Fibroblast of skin of right quadriceps (primary cell): ENCODE data around the gene CTNND2.
"Not testable (repeated sequence)": the region's sequence is repeated elsewhere in the genome, so short reads cannot be mapped to it uniquely, and the experiment has no call there.

Source experiments
- DNase-seq: peaks from one replicate; pipeline ENCODE4 v3.0.0-alpha.2; 2013

The CTNND2 gene

DNA sequence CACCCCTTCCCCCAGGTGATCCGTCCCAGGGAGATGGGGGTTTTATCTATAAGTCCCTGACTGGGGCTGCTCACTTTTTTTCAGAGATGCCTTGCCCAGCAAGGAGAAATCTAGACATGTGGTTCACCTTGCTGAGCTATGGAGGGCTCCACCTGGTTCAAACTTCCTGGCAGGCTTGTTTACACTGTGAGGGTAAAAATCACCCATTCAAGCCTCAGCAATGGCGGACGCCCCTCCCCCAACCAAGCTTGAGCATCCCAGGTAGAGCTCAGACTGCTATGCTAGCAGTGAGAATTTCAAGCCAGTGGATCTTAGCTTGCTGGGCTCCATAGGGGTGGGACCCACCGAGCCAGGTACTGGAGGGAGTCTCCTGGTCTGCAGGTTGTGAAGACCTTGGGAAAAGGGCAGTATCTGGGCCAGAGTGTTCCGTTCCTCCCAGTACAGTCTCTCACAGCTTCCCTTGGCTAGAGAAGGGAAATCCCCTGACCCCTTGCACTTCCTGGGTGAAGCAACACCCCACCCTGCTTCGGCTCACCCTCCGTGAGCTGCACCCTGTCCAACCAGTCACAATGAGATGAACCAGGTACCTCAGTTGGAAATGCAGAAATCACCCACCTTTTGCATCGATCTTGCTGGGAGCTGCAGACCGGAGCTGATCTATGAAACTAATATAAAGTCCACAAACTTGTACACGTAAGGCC lies 231.7 kb downstream of the CTNND2 start:
- no peak for DNase-seq

DNA sequence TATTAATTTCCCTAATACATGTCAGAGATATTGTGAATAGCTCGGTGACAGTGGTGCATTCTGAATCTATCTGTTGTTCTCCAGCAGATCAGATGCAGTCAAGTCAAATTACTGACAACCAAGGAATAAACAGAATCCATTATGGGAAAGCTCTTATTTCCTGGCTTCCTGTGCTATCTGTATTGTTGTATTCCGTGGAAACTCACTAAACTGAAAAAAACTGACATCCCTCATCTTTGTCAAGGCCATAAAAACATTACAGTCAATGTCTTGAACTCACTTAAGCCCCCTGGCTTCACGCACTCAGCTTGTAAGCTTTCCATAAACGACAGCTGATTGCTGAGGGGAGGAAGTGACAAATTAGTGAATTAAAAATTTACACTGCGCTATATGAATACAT lies 245.9 kb downstream of the CTNND2 start:
- DNase-seq, result no peak

DNA sequence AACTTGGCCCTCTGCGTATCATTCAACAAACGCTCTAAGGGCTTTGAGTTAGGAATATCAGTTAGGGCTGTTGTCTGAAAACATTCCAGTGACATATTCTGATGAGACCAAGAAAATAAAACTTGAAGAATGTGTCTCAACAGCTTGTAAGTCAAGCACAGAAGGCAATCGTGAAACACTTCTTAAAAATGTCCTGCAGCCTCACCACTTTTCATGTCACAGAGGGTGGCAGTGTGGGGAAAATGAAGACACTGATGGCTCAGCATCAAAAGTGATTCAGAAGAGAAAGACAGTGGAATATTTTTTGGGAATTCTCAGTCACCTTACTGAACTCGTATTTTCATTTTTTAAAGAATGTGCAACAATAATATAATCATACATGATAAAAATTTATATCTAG lies 247.3 kb downstream of the CTNND2 start:
- DNase-seq, result no peak

DNA sequence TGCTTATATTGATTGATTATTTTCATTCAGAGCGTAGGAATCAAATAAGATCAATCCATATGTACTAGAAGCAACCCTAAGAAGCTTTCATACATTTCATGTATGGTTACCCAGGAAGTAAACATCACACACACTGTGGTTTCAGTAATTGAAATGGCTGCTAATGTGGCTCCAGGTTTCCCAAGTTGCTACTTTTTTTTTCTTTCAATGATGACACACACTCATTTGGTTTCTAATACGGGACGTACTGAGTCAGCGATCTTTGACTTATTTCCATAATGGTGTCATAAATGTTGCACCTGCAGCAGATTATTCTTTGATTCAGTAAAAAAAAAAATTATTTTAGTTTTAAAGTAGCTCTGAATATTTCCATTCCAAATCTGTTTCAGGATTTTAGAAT lies 248.6 kb downstream of the CTNND2 start:
- no peak for DNase-seq

DNA sequence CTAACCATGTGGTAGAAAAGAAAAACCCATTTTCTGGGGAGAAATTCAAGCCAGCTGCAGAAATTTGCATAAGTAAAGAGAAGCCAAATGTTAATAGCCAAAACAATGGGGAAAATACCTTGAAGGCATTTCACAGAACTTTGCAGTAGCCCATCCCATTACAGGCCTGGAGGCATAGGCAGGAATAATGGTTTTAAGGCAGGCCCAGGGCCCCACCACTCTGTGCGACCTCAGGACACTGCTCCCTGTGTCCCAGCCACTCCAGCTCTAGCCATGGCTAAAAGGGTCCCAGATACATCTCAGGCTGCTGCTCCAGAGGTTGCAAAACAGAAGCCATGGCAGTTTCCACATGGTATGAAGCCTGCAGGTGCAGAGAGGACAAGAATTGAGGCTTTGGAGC lies 253.3 kb downstream of the CTNND2 start:
- DNase-seq, result no peak

DNA sequence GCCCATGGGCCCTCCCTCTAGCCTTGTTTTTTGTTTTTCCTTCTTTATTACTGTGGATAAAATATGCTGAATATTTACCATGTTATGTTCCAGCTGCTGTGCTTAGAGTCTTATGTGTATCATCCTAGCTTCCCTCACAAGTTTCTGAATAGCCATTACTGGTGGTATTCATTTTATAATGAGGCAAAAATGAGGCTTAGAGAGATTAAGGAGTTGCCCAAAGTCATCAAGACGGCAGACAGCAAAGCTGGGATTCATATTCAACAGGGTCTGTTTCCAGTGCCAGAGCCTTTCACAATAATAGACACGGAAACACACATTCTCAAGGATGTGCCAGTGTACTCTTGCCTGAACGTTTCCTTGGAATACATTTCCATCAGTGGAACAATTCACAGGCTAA lies 258.1 kb downstream of the CTNND2 start:
- no peak for DNase-seq

DNA sequence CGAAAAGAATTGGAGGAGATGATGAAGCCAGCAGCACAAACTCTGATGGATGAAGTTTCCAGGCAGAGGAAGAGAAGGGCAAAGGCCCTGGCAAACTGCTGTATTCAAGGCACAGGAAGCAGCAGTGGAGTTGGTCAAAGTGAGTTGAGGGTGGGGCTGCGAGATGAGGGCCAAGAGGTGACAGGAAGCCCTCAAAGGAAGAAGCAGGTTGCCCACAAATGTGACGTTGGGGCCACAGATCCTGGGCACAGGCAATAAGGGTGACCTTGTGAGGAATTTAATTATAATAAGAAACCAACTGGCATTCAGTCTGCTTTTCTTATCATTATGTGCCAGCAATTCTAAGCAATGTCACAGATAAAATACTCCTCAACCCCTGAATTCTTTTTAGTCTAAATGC lies 261.8 kb downstream of the CTNND2 start:
- no peak for DNase-seq

DNA sequence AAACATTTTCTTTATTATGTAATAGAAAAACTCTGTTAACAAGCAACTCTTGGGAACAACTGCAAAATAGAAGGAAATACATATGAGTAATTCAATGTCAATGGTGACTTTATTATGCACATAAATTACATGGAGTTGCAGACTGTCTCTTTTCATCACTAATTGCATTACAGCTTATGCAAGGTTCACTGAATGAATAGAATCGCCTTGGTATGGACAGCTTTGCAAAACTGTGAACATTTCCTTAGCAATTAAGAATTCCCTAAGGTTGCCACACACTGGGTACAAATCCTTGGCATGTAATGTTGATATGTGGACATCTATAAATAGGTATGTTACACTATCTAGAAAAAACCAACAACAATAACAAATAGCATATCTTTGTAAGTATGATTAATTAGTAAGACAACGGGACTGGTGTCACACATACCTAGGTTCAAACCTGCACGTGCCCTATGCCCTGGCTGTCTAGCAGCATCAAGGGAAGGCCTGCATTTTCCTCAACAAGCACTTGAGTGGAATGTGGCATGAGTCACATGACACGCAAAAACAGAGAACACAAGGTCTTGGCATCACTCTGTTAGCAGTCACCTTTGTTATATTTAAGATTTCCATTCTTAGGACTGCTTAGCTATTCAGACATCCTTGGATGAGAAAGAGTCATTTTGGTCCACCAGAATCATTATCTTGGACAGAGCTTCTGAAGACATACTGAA lies 263.9 kb downstream of the CTNND2 start:
- DNase-seq, result no peak

DNA sequence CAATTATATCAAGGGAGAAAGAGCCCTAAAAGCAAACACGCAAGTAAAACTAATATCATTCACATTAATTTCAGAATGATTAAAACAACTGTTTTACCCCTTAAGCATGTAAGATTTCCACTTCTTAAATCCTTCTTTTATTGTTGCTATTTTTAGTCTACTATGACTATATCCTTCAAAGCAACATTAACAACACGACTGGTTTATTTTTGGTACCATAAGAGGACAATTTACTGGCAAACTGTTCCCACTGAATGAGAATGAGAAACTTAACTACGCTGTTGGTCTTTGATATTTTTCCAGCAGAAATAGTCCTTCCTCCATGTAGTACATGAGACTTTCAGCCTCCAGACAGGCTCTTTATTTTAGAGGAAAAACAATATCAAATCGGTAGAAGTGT lies 281.5 kb downstream of the CTNND2 start:
- DNase-seq, result no peak

DNA sequence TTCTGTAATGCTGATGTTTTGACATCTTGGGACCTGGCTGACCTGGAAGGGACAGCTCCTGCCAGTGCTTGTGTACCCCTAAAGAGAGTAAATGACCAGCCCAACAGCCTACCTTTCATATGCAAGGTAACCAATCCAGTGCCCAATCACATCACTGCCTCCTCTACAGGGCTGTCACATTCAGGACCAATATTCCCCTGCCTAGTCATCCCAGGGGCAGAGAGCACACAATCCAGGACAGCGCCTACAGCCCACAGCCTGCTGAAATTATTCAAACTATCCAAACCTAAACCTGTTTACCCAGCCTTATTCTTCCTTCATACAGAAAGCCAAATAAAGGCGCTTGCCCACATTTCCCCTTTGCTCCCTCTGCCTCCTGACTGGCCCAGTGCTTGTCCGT lies 284.1 kb downstream of the CTNND2 start:
- no peak for DNase-seq

DNA sequence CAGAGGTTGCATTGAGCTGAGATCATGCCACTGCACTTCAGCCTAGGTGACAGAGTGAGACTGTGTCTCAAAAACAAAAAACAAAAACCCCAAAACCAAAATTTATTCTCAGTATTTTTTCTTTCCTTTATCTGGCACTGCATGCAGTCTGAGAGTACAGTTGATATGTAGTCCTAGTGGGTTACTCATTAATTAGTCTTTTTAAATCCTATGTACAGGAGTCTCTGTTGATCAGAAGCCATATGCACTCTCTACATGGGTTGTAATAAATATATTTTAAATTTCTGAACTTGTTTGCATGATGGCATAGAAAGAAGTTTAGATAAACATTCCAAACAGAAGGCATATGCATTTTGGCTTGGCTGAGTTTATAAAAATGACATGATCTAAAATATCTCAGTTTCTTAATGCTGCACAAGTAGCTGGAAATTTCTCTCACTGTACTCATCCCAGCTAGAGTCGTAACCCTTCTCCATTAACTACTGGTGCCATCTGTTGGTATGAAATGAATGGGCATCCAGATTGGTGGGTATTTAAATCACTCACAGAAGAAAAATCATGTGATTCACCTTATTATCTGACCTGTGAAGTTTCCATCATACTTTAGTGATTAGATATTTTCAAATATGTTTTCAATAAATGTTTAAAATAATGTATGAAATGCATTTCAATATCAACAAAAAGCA lies 284.8 kb downstream of the CTNND2 start:
- DNase-seq, result peak; percentile 1

DNA sequence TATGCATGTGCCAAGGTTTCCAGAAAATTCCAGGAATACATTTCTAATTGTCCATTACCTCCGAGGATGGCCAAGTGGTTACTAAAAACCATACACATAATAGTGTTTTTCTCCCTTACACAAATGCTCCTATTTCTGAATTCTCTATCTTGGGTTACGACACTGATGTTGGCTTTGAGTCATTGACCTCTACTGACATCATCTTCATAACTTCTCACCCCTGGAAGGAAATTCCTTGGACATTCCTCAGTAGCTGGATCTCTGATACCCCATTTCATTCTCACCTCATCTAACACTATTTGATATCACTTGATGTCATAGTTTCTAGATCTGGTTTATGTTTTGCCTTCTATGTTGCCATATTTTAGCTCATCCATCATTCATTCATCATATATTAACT lies 287.2 kb downstream of the CTNND2 start:
- no peak for DNase-seq

DNA sequence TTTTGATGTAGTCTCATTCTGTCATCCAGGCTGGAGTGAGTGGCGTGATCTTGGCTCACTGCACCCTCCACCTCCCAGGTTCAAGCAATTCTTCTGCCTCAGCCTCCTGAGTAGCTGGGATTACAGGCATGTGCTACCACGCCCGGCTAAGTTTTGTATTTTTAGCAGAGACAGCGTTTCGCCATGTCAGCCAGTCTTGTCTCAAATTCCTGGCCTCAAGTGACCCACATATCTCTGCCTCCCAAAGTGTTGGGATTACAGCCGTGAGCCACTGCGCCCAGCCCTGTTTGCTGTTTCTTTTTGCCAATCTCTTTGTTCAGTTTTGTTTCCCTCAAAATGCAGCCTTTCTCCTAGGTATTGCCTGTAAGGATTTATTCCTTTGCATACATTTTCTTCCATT lies 287.6 kb downstream of the CTNND2 start:
- not testable (repeated sequence) for DNase-seq

DNA sequence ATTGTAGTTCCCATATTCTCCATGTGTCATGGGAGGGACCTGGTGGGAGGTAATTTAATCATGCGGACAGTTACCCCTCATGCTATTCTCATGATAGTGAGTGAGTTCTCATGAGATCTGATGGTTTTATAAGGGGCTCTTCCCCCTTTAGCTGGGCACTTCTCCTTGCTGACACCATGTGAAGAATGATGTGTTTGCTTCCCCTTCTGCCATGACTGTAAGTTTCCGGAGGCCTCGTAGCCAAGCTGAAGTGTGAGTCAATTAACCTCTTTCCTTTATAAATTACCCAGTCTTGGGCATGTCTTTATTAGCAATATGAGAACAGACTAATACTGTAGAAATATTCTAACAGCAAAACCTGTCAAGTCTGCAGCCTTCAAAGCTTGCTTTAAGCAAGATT lies 293.2 kb downstream of the CTNND2 start:
- DNase-seq, result no peak

DNA sequence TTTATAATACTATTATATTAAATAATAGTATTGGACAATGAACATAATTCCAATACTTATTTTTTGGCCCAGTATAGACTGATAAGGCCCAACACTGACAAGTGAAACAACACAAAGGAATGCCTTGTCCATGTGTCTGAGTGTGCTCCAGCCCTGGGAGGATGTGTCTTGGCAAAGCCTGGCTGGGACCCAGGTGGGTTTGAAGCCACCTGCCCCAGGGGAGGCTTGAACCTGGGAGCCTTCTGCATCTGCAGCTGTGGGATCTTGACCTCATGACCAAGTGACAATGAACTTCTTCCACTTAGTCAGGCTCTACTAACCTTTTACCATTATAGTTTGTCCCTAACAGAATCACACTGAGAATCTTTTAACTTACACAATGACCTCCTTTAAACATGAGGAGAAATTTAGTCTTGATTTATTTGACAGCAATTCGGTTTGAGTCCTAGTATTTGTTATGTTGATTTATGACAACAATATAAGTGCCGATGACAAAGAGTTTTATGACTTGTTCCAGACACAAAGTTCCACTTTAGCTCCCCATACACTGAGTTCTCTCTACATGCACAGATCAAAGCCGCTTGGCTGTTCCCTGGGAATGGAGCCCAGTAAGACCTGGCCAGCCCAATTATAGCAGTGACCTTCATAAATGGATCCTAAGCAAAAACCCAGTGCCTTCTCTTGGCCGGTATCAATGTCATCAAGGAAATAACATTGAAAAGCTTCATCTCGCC lies 294.5 kb downstream of the CTNND2 start:
- DNase-seq, result no peak

DNA sequence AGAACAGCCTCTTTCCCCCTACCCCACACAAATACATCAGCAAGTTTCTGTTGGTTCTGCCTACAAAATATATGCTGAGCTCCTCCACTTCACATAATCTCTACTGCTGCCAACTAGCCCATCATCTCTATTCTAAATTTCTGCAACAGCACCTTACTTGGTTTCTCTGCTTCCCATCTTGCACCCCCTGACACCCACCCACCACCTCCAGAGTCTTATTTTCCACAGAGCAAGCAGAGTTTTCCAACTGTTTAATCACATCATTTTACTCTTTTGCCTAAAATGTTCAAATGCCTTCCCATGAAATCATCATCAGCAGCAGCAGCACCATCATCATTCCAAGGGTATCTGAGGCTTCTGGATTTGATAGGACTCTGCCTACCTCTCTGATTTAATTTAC lies 295.7 kb downstream of the CTNND2 start:
- DNase-seq, result no peak

DNA sequence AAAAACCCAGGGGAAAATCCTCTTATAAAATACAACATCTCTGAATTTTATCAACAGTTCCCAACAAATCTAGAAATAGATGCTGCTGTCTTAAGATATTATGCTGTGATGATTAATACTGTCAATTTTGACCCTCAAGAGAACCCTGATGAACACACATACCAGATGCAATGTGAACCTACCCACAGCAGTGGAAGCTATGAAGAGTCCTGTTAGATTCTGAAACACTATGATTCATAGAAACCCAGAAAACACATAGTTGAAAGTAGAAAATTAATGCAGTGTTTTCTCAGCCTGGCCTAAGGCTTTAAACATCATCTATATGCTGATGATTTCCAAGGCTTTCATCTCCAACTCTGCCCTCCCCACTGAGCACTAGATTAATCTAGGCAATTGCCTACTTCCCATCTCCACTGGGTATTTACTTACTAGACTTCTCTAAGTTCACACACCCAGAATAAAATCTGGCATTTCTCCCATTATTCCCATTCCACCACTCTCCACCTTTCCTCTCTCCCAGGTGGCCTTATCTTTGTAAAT lies 296.2 kb downstream of the CTNND2 start:
- no peak for DNase-seq

DNA sequence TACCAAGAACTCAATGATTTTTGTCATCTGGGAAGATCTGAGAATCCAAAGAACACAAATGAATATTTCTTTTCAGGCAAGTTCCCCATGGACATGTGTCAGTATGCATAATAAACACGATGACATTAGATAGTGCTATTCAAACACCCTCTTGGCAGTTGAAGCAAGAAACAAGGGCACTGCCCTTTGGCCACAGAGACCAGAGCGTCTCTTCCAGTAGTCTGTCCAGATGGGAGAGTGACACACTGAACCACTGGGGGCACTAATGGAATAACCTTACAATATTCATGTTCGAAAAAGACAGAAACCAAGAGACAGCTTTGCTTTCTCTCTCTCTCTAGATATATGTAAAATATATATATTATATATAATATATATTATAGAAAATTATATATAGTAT lies 301.9 kb downstream of the CTNND2 start:
- DNase-seq, result no peak

DNA sequence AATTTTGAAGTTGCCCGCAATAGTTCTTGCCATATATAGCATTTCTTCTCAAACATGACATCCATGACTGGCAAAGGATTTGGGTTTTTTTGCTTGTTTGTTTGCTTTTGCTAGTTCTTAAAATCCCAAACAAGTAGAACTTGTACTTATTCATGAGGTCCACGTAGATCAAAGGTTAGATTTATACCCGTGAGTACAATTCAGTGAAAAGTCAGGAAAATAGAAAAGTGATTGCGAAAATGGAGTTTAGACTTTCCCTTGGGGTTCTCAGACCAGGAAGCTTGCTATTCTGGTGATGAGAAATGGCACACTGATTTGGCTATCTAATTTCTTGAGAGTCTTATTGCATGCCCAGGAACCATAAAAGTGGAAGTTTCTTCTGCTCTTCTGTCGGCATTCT lies 304.7 kb downstream of the CTNND2 start:
- DNase-seq, result no peak

DNA sequence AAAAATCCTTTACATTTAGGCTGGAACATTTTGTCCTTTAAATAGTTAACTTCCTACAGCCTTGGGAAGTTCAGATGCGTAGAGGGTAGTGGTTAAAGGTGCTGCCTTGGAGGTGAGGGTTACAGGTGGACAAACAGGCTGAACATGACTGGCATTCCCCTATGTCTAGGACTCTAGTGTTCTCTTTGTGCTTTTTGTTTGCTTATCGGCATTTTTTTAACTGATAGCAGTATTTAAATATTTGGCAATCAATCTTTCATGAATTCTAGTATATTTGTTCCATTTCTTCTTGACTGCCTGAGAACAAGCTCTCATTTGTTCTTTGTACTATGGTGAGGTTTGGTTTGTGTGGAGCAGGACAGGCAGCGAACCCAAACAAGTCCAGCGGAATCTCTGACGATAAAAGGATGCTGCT lies 307.6 kb downstream of the CTNND2 start:
- no peak for DNase-seq

DNA sequence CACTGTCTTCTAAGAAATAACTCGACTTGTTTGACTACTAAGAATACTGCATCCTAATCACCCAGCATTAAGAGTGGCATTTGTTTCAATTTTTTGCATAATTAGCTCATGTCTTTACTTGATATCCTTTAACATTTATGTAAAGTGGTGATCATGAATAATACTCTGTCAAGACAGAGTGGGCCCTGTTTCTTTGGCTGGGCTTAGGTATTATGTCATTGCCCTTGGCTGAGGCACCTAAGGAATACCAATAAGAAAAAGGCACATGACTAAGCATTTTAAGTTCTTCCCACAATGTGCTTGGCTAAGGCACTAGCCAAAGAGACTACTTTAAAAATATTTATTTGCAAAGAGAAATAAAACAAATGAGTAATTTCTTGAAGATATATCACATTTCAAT lies 308.1 kb downstream of the CTNND2 start:
- no peak for DNase-seq

DNA sequence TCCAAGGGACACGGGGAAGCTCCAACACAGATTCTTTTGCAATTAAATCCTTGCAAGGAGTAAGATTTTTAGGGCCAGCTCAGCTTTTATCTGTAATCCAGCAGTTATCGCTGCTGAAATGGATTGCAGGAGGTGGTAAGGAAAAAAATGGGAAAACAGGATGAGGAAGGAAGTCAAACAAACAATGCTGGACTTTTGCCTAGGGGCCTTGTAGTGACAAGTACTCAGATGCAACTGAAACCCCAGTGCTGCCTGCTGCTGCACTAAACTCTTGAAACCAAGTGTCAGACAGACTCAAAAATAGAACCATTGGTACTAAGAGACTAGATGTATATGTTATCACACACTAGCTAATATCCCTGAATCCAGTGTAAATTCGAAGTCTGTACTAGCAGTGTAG lies 309.2 kb downstream of the CTNND2 start:
- no peak for DNase-seq

DNA sequence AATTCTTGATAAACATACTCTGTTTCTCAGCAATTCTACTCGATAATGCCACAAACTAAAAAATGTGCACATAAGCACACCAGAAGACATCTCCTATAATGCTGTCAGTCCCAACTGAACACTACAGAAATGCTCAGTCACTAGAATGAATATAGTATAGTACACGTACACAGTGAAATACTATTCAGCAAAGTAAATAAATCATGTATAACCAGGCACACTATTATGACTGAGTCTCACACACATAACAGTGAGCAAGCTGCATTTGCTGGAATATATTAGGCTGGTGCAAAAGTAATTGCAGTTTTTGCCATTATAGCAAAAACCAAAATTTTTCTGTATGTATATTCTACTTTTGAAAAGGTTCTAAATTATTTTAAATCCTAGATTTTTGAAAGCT lies 310.2 kb downstream of the CTNND2 start:
- no peak for DNase-seq
